Sigmoid colon (tissue), 7 donors: ENCODE results near the gene ATP2A2. TPM values are rescaled to one million over a fixed set of nuclear protein-coding genes. Genes with fewer than 3 reads are reported as not detected.

ENCODE experiments used
- polyA plus RNA-seq, 3 donors: library from polyadenylated mRNA; stranded (reverse); fragments of 200-250 nt; gene quantifications; one replicate each; pipeline ENCODE4 v1.2.3, GENCODE V29; 2013
- small RNA-seq, 3 donors: library from RNA; depleted of rRNA; stranded (forward); fragments of <200 nt; gene quantifications; one replicate each; pipeline ENCODE3, GENCODE V24; 2016
- total RNA-seq, 4 donors: library from RNA; depleted of rRNA; stranded (reverse); fragments of >200 nt; gene quantifications; one replicate each; pipeline ENCODE4 v1.1.0, GENCODE V29; 2016
- donor health status: healthy with polysubstance abuse.
- donor health status: Bipolar disorder and iron deficiency.
- donor health status: healthy.

ATP2A2 gene
- total and polyA plus RNA-seq, 7 donors, result 16.6 to 121 (median 84.9) TPM

Small RNA genes lying within 50 kb of the gene (small RNA-seq; reads per million reads assigned to genes)
- 0 reads per million in 3 donors for gene RN7SL769P

Other genes starting within 250 kb of the ATP2A2 start
- 10 to 100 TPM in 3 of 4 donors, 1 to 10 TPM in 1; 9.6 to 20.1 (median 17.0) TPM for gene C12orf76, start 232.7 kb upstream of the ATP2A2 start, total RNA-seq
- 10 to 100 TPM in 1 of 3 donors, 1 to 10 TPM in 2; 3.0 to 11.3 (median 8.4) TPM for gene C12orf76, start 232.7 kb upstream of the ATP2A2 start, polyA plus RNA-seq
- 10 to 100 TPM; 20.4 to 42.7 (median 37.0) TPM for gene IFT81, start 156.9 kb upstream of the ATP2A2 start, total RNA-seq
- 1 to 10 TPM; 1.8 to 4.1 (median 3.0) TPM for gene IFT81, start 156.9 kb upstream of the ATP2A2 start, polyA plus RNA-seq
- 10 to 100 TPM; 29.9 to 65.6 (median 53.0) TPM for gene ANAPC7, start 122.5 kb downstream of the ATP2A2 start, total RNA-seq
- 10 to 100 TPM in 2 of 3 donors, 1 to 10 TPM in 1; 9.6 to 31.8 (median 17.6) TPM for gene ANAPC7, start 122.5 kb downstream of the ATP2A2 start, polyA plus RNA-seq
- gene ARPC3, start 169.1 kb downstream of the ATP2A2 start, total RNA-seq, result 100 to 1,000 TPM; 156 to 304 (median 231) TPM
- 100 to 1,000 TPM; 411 to 982 (median 634) TPM for gene ARPC3, start 169.1 kb downstream of the ATP2A2 start, polyA plus RNA-seq
- 10 to 100 TPM; 16.1 to 22.8 (median 20.6) TPM for gene GPN3, start 187.0 kb downstream of the ATP2A2 start, total RNA-seq
- gene GPN3, start 187.0 kb downstream of the ATP2A2 start, polyA plus RNA-seq, result 10 to 100 TPM; 12.6 to 17.3 (median 12.9) TPM
- 10 to 100 TPM in 1 of 4 donors, 1 to 10 TPM in 3; 7.5 to 13.0 (median 8.3) TPM for gene FAM216A, start 187.6 kb downstream of the ATP2A2 start, total RNA-seq
- gene FAM216A, start 187.6 kb downstream of the ATP2A2 start, polyA plus RNA-seq, result 1 to 10 TPM; 1.6 to 5.7 (median 2.4) TPM
- gene VPS29, start 220.9 kb downstream of the ATP2A2 start, total RNA-seq, result 100 to 1,000 TPM; 120 to 209 (median 172) TPM
- 100 to 1,000 TPM; 157 to 281 (median 206) TPM for gene VPS29, start 220.9 kb downstream of the ATP2A2 start, polyA plus RNA-seq
- gene RAD9B, start 221.1 kb downstream of the ATP2A2 start, total RNA-seq, result under 1 TPM; 0.41 to 0.71 (median 0.61) TPM
- under 1 TPM in 2 of 3 donors, not detected in 1; 0.36 to 0.46 TPM for gene RAD9B, start 221.1 kb downstream of the ATP2A2 start, polyA plus RNA-seq